HEK293 (cell line): Measurements from ENCODE around the gene PEX5L.
"Not testable (repeated sequence)": the region's sequence is repeated elsewhere in the genome, so short reads cannot be mapped to it uniquely, and the experiment has no call there.

Experiments
- CTCF ChIA-PET: fragments of 350-600 bp; formaldehyde crosslinking; extraction: SDS; loops from one replicate; lab custom pipeline; 2021; ENCODE audit warnings: antibody characterized with exemption; lab: Yijun Ruan, JAX
- POLR2A ChIA-PET: fragments of 300-600 bp; formaldehyde crosslinking; extraction: SDS; loops from one replicate; lab custom pipeline; 2020; ENCODE audit warnings: antibody characterized with exemption, inconsistent platforms; lab: Yijun Ruan, JAX
- H3K27ac ChIP-seq: fragments of 200-500 bp; sonication (Bioruptor generic); 2 replicates; pipeline ENCODE4 v1.5.1; 2014; ENCODE audit warnings: low read depth, low read length, control low read depth, inconsistent platforms; ENCODE audit errors: extremely low read depth
- H3K36me3 ChIP-seq, 2 experiments: fragments of 200-500 bp in 1 of 2; sonication (Bioruptor generic) in 1 of 2; 1 replicate in 1 of 2; 2 replicates in 1 of 2; pipeline ENCODE4 v1.5.1; 2014 to 2017; ENCODE audit warnings: inconsistent platforms in 2 of 2, low read length in 2 of 2; ENCODE audit not compliant: control insufficient read depth in 2 of 2, insufficient read depth in 1 of 2
- H3K4me1 ChIP-seq: fragments of 200-500 bp; sonication (Bioruptor generic); 2 replicates; pipeline ENCODE4 v1.5.1; 2014; ENCODE audit warnings: mild to moderate bottlenecking, low read length, inconsistent platforms; ENCODE audit not compliant: control insufficient read depth, insufficient read depth
- H3K4me3 ChIP-seq: 2 replicates; pipeline ENCODE4 v1.5.1; 2011; ENCODE audit warnings: low read depth, mild to moderate bottlenecking, control low read depth, low read length, moderate library complexity
- H3K9me3 ChIP-seq: fragments of 200-500 bp; sonication (Bioruptor generic); 2 replicates; pipeline ENCODE4 v1.5.1; 2014; ENCODE audit warnings: low read depth, low read length, inconsistent platforms; ENCODE audit not compliant: control insufficient read depth, insufficient read depth
- BCL11B ChIP-seq: fragments of 450-650 bp; formaldehyde crosslinking; IDR thresholded peaks from 2 replicates; pipeline ENCODE4 v1.5.1; 2016; ENCODE audit warnings: low read depth, missing biosample characterization, missing genetic modification characterization
- GLI4 ChIP-seq: fragments of 450-650 bp; formaldehyde crosslinking; IDR thresholded peaks from 2 replicates; pipeline ENCODE4 v1.5.1; 2016; ENCODE audit warnings: missing biosample characterization, missing genetic modification characterization
- REPIN1 ChIP-seq: fragments of 450-650 bp; formaldehyde crosslinking; IDR thresholded peaks from 2 replicates; pipeline ENCODE4 v1.5.1; 2017; ENCODE audit warnings: missing biosample characterization, missing genetic modification characterization, low read depth
- SP2 ChIP-seq: fragments of 450-650 bp; formaldehyde crosslinking; IDR thresholded peaks from 2 replicates; pipeline ENCODE4 v1.5.1; 2016; ENCODE audit warnings: missing biosample characterization, missing genetic modification characterization
- WT1 ChIP-seq: fragments of 450-650 bp; formaldehyde crosslinking; IDR thresholded peaks from 2 replicates; pipeline ENCODE4 v1.5.1; 2016; ENCODE audit warnings: missing biosample characterization, missing genetic modification characterization
- ZBTB48 ChIP-seq: fragments of 450-650 bp; formaldehyde crosslinking; IDR thresholded peaks from 2 replicates; pipeline ENCODE4 v1.5.1; 2016; ENCODE audit warnings: missing biosample characterization, missing genetic modification characterization
- ZFP69B ChIP-seq: fragments of 450-650 bp; formaldehyde crosslinking; IDR thresholded peaks from 2 replicates; pipeline ENCODE4 v1.5.1; 2016; ENCODE audit warnings: missing biosample characterization, missing genetic modification characterization
- ZNF121 ChIP-seq: fragments of 450-650 bp; formaldehyde crosslinking; IDR thresholded peaks from 2 replicates; pipeline ENCODE4 v1.5.1; 2016; ENCODE audit warnings: missing biosample characterization, missing genetic modification characterization
- ZNF311 ChIP-seq: fragments of 450-650 bp; formaldehyde crosslinking; IDR thresholded peaks from 2 replicates; pipeline ENCODE4 v1.5.1; 2017; ENCODE audit warnings: missing biosample characterization, missing genetic modification characterization, borderline replicate concordance
- ZNF341 ChIP-seq: fragments of 450-650 bp; formaldehyde crosslinking; IDR thresholded peaks from 2 replicates; pipeline ENCODE4; 2016; ENCODE audit warnings: low read depth, missing biosample characterization, missing genetic modification characterization
- ZNF354C ChIP-seq: fragments of 450-650 bp; formaldehyde crosslinking; IDR thresholded peaks from 2 replicates; pipeline ENCODE4 v1.5.1; 2016; ENCODE audit warnings: missing biosample characterization, missing genetic modification characterization, low read depth, borderline replicate concordance
- ZNF548 ChIP-seq: fragments of 450-650 bp; formaldehyde crosslinking; IDR thresholded peaks from 2 replicates; pipeline ENCODE4 v1.5.1; 2016; ENCODE audit warnings: missing biosample characterization, missing genetic modification characterization
- ZNF561 ChIP-seq: fragments of 450-650 bp; IDR thresholded peaks from 2 replicates; pipeline ENCODE4 v1.5.1; 2018; ENCODE audit warnings: missing biosample characterization, missing genetic modification characterization, borderline replicate concordance
- ZNF585B ChIP-seq: fragments of 450-650 bp; formaldehyde crosslinking; IDR thresholded peaks from 2 replicates; pipeline ENCODE4 v1.5.1; 2016; ENCODE audit warnings: missing biosample characterization, missing genetic modification characterization
- ZNF621 ChIP-seq: fragments of 450-650 bp; formaldehyde crosslinking; IDR thresholded peaks from 2 replicates; pipeline ENCODE4 v1.5.1; 2017; ENCODE audit warnings: missing biosample characterization, missing genetic modification characterization
- ZNF623 ChIP-seq: fragments of 450-650 bp; formaldehyde crosslinking; IDR thresholded peaks from 2 replicates; pipeline ENCODE4 v1.5.1; 2016; ENCODE audit warnings: missing biosample characterization, missing genetic modification characterization
- ZNF664 ChIP-seq: fragments of 450-650 bp; formaldehyde crosslinking; IDR thresholded peaks from 2 replicates; pipeline ENCODE4 v1.5.1; 2016; ENCODE audit warnings: missing biosample characterization, missing genetic modification characterization
- ZSCAN30 ChIP-seq: fragments of 450-650 bp; IDR thresholded peaks from 2 replicates; pipeline ENCODE4 v1.5.1; 2018; ENCODE audit warnings: missing biosample characterization, mild to moderate bottlenecking, missing genetic modification characterization, moderate library complexity
- ZXDB ChIP-seq: fragments of 450-650 bp; formaldehyde crosslinking; IDR thresholded peaks from 2 replicates; pipeline ENCODE4 v1.5.1; 2016; ENCODE audit warnings: missing biosample characterization, missing genetic modification characterization
- TF ChIP-seq, protein P1 (sequence below): fragments of 450-650 bp; formaldehyde crosslinking; IDR thresholded peaks from 2 replicates; pipeline ENCODE4 v1.5.1; 2016; ENCODE audit warnings: missing biosample characterization, missing genetic modification characterization
- TF ChIP-seq, protein P2 (sequence below): fragments of 450-650 bp; formaldehyde crosslinking; IDR thresholded peaks from 2 replicates; pipeline ENCODE4 v1.5.1; 2016; ENCODE audit warnings: missing biosample characterization, missing genetic modification characterization
- TF ChIP-seq, protein P3 (sequence below): fragments of 450-650 bp; formaldehyde crosslinking; IDR thresholded peaks from 2 replicates; pipeline ENCODE4 v1.5.1; 2016; ENCODE audit warnings: missing biosample characterization, missing genetic modification characterization, low read depth
- TF ChIP-seq, protein P4 (sequence below): fragments of 450-650 bp; formaldehyde crosslinking; IDR thresholded peaks from 2 replicates; pipeline ENCODE4 v1.5.1; 2016; ENCODE audit warnings: missing biosample characterization, missing genetic modification characterization

Gene PEX5L

DNA sequence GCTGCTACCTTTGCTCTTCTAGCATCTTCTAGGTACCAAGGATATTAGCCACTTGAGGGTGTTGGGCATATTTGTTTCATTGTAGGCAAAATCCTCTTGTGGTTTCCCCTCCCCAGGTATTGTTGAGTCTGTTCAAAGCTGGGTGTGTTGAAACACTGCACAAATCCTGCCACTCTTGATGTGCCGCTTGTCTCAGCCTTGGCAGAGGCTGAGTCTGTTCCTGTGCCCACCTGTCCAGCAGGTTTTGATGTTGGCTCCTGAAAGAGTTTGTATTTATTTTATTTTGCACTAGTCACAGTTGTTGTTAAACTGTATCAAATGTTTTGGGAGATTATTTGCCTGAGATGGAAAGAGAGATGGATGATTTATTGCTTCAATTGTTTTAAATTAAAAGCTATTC, 247.7 kb downstream of the PEX5L start:
- no peak for TF ChIP-seq ZNF585B (tag by site-specific recombination)
- TF ChIP-seq, protein P1, sequence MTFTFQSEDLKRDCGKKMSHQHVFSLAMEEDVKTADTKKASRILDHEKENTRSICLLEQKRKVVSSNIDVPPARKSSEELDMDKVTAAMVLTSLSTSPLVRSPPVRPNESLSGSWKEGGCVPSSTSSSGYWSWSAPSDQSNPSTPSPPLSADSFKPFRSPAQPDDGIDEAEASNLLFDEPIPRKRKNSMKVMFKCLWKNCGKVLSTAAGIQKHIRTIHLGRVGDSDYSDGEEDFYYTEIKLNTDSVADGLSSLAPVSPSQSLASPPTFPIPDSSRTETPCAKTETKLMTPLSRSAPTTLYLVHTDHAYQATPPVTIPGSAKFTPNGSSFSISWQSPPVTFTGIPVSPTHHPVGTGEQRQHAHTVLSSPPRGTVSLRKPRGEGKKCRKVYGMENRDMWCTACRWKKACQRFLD (tag by site-specific recombination), result no peak
- TF ChIP-seq ZNF548, result no peak
- no peak for TF ChIP-seq REPIN1 (tag by site-specific recombination)
- no peak for TF ChIP-seq ZNF561 (tag by site-specific recombination)
- no peak for TF ChIP-seq ZNF311
- TF ChIP-seq ZXDB (tag by site-specific recombination), result no peak
- no peak for TF ChIP-seq ZNF623 (tag by site-specific recombination)
- no peak for TF ChIP-seq ZBTB48 (tag by site-specific recombination)
- TF ChIP-seq WT1 (tag by site-specific recombination), result no peak
- TF ChIP-seq ZNF341 (tag by site-specific recombination), result no peak
- no peak for TF ChIP-seq BCL11B
- TF ChIP-seq ZSCAN30 (tag by site-specific recombination), result no peak
- no peak for TF ChIP-seq SP2 (tag by site-specific recombination)
- TF ChIP-seq, protein P2, sequence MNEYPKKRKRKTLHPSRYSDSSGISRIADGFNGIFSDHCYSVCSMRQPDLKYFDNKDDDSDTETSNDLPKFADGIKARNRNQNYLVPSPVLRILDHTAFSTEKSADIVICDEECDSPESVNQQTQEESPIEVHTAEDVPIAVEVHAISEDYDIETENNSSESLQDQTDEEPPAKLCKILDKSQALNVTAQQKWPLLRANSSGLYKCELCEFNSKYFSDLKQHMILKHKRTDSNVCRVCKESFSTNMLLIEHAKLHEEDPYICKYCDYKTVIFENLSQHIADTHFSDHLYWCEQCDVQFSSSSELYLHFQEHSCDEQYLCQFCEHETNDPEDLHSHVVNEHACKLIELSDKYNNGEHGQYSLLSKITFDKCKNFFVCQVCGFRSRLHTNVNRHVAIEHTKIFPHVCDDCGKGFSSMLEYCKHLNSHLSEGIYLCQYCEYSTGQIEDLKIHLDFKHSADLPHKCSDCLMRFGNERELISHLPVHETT, result no peak
- no peak for TF ChIP-seq ZNF354C (tag by site-specific recombination)
- TF ChIP-seq, all 188 proteins: peak for 0
- POLR2A ChIA-PET, result no interaction called here
- no peaks in the 10 kb centered on the region for H3K4me1 ChIP-seq
- no peak overlapping the region for H3K4me3 ChIP-seq
- H3K9me3 ChIP-seq, result no peaks in the 10 kb centered on the region
- CTCF ChIA-PET, result no interaction called here
- H3K36me3 ChIP-seq, result peaks cover 0 to 5% of the 10 kb centered on the region in 2 experiments; a peak in 1 of 3 replicates
- no peak overlapping the region for H3K27ac ChIP-seq

GRCh38 chr3:179782841-179783240, 253.9 kb downstream of the PEX5L start:
- H3K9me3 ChIP-seq, POLR2A ChIA-PET, H3K4me1 ChIP-seq, H3K4me3 ChIP-seq, H3K27ac ChIP-seq: not testable (repeated sequence)
- H3K36me3 ChIP-seq, result peaks cover 0 to 31% of the 10 kb centered on the region in 2 experiments; a peak in 2 of 3 replicates
- CTCF ChIA-PET, result interaction anchor here (1.6 kb wide), 1 partner anchor 8 kb away, joined by 4 read pairs; no protein-coding TSS in a partner anchor

GRCh38 chr3:179775416-179776122, 261.2 kb downstream of the PEX5L start:
- H3K9me3 ChIP-seq, result no peaks in the 10 kb centered on the region
- H3K4me1 ChIP-seq, result no peaks in the 10 kb centered on the region
- H3K36me3 ChIP-seq, result peaks cover 0 to 25% of the 10 kb centered on the region in 2 experiments; a peak in 1 of 3 replicates
- ChIA-PET POLR2A (no interaction called here), CTCF (interaction anchor here (1.2 kb wide), 1 partner anchor 8 kb away, joined by 4 read pairs; no protein-coding TSS in a partner anchor)
- H3K27ac ChIP-seq, result no peak overlapping the region
- no peak overlapping the region for H3K4me3 ChIP-seq
- TF ChIP-seq ZNF664 (tag by site-specific recombination) (no peak), ZNF341 (tag by site-specific recombination) (no peak), ZFP69B (no peak), ZNF121 (tag by site-specific recombination) (no peak), ZNF621 (no peak), GLI4 (tag by site-specific recombination) (no peak), BCL11B (no peak)
- TF ChIP-seq, protein P3, sequence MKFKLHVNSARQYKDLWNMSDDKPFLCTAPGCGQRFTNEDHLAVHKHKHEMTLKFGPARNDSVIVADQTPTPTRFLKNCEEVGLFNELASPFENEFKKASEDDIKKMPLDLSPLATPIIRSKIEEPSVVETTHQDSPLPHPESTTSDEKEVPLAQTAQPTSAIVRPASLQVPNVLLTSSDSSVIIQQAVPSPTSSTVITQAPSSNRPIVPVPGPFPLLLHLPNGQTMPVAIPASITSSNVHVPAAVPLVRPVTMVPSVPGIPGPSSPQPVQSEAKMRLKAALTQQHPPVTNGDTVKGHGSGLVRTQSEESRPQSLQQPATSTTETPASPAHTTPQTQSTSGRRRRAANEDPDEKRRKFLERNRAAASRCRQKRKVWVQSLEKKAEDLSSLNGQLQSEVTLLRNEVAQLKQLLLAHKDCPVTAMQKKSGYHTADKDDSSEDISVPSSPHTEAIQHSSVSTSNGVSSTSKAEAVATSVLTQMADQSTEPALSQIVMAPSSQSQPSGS, result no peak
- TF ChIP-seq, protein P4, sequence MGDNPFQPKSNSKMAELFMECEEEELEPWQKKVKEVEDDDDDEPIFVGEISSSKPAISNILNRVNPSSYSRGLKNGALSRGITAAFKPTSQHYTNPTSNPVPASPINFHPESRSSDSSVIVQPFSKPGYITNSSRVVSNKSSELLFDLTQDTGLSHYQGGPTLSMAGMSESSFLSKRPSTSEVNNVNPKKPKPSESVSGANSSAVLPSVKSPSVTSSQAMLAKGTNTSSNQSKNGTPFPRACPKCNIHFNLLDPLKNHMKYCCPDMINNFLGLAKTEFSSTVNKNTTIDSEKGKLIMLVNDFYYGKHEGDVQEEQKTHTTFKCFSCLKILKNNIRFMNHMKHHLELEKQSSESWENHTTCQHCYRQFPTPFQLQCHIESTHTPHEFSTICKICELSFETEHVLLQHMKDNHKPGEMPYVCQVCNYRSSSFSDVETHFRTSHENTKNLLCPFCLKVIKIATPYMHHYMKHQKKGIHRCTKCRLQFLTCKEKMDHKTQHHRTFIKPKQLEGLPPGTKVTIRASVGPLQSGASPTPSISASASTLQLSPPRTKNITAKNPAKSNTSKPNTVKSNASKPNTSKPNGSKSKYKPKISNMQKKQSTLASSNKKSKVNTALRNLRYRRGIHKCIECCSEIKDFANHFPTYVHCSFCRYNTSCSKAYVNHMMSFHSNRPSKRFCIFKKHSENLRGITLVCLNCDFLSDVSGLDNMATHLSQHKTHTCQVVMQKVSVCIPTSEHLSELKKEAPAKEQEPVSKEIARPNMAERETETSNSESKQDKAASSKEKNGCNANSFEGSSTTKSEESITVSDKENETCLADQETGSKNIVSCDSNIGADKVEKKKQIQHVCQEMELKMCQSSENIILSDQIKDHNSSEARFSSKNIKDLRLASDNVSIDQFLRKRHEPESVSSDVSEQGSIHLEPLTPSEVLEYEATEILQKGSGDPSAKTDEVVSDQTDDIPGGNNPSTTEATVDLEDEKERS, result no peak
